OCI-LY1 (cell line): ENCODE measurements around the gene USP24.

Experiments used
- CTCF ChIP-seq: fragments of 200-600 bp; sonication (generic), shearing (Covaris generic); IDR thresholded peaks from 2 replicates; pipeline ENCODE4 v1.5.1; 2017; ENCODE audit warnings: mild to moderate bottlenecking, antibody characterized with exemption, low read length, moderate library complexity, mixed read lengths
- EZH2 ChIP-seq: fragments of 200-600 bp; sonication (generic), shearing (Covaris generic); IDR thresholded peaks from 2 replicates; pipeline ENCODE4 v1.8.0; 2017; ENCODE audit warnings: borderline replicate concordance, mixed run types, mild to moderate bottlenecking, antibody characterized with exemption, low read length, moderate library complexity, mixed read lengths

GRCh38 chr1:55204997-55205396 lies 10.2 kb downstream of the USP24 start:
- TF ChIP-seq CTCF: no peak
- no peak for TF ChIP-seq EZH2
